GM12891 (cell line): ENCODE measurements around the gene ZBTB16.

ENCODE experiments used
- DNase-seq: peaks from one replicate; pipeline ENCODE4 v3.0.0; 2011; ENCODE audit warnings: low spot score; ENCODE audit not compliant: insufficient read length
- FAIRE-seq: peaks from 2 replicates; lab custom pipeline; 2011; peaks lifted over from hg19 to GRCh38; lab: Jason Lieb, UNC
- PAX5 ChIP-seq: IDR thresholded peaks from 2 replicates; pipeline ENCODE4 v1.6.1; 2011; ENCODE audit warnings: low read length, moderate library complexity, mild to moderate bottlenecking; ENCODE audit not compliant: insufficient read depth, severe bottlenecking
- POLR2A ChIP-seq: IDR thresholded peaks from 2 replicates; pipeline ENCODE4 v1.6.1; 2011; ENCODE audit warnings: low read depth, low read length, control low read depth
- POLR2AphosphoS5 ChIP-seq: IDR thresholded peaks from 2 replicates; pipeline ENCODE4 v1.6.1; 2011; ENCODE audit warnings: low read depth, low read length, control low read depth
- POU2F2 ChIP-seq: IDR thresholded peaks from 2 replicates; pipeline ENCODE4 v1.6.1; 2011; ENCODE audit warnings: low read depth, mild to moderate bottlenecking, control low read depth, low read length, moderate library complexity
- SPI1 ChIP-seq: IDR thresholded peaks from 2 replicates; pipeline ENCODE4 v1.6.1; 2011; ENCODE audit warnings: low read depth, low read length, control low read depth
- TAF1 ChIP-seq: IDR thresholded peaks from 2 replicates; pipeline ENCODE4 v1.6.1; 2011; ENCODE audit warnings: low read depth, low read length, control low read depth

The ZBTB16 gene

DNA sequence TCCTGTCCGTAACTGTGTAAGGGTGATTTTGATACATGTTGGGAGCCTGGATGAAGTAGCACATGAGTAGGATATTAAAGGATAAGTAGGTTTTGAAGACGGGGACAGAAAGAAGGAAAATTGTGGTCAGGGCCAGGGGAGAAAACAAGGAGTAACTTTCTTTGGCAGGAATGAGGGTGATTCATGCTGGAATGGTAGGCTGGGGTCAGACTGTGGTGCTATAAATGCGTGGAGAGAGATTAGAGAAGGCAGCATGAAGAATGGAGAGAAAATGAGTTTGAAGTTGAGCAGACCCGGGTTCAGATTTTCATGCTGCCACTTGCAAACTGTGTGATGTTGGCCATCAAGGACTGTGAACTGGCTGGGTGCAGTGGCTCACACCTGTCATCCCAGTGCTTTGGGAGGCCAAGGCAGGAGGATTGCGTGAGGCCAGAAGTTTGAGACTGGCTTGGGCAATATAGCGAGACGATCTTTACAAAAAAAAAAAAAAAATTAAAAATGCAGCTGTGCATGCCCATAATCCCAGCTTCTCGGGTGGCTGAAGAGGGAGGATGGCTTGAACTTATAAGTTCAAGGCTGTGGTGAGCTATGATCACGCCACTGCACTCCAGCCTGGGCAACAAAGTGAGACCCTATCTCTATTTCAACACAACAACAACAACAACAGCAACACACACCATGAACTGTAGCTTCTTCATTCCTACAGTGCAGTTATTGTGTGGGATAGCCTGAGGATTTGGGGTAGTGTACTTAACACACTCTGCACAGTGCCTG lies 22.3 kb downstream of the ZBTB16 start:
- TF ChIP-seq POLR2AphosphoS5 (no peak), POLR2A (no peak), POU2F2 (no peak), TAF1 (no peak)
- FAIRE-seq (no peak), DNase-seq (no peak)

DNA sequence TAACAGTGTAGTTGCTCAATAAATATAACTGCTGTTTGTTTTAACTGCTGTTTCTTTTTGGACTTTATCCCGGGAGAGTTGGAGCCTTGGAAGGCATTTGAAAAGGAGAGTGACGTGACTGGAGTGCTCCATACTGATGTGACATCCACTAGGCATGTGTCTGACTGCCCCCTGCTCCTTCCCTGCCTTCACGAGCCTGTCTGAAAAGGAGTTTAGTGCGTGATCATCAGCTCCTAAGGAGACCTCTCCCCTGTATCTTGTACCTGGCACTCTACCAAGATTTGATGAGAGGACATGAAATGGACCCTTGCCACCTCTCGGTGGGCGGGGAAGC lies 22.9 kb downstream of the ZBTB16 start:
- FAIRE-seq (no peak), DNase-seq (no peak)
- no peak for TF ChIP-seq PAX5
- TF ChIP-seq POU2F2 = no peak
- no peak for TF ChIP-seq POLR2A
- TF ChIP-seq TAF1 = no peak
- TF ChIP-seq POLR2AphosphoS5 = no peak
- no peak for TF ChIP-seq SPI1

DNA sequence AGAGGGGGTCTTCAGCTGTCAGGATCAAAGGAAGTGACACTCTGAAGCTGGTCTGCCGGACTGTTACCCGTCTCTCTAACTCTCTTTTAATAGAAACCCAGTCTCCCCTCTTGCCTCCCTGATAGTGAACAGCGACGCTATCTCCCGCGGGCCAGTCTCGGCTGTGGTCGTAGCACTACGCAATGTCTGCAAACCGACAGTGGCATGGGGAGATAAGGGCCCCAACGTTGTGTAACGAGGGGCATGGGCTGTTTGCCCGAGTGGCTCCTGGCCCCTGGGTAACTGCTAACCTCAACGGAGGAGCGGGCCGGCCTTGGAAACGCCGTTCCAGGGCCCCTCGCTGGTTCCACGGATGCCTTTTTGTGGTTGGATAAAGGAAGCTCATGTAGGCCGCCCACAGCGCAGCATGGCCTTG lies 23.3 kb downstream of the ZBTB16 start:
- DNase-seq = no peak
- TF ChIP-seq POU2F2 = no peak
- TF ChIP-seq POLR2A = no peak
- no peak for TF ChIP-seq SPI1
- no peak for TF ChIP-seq POLR2AphosphoS5
- no peak for TF ChIP-seq TAF1
- TF ChIP-seq PAX5 = no peak
- no peak for FAIRE-seq

DNA sequence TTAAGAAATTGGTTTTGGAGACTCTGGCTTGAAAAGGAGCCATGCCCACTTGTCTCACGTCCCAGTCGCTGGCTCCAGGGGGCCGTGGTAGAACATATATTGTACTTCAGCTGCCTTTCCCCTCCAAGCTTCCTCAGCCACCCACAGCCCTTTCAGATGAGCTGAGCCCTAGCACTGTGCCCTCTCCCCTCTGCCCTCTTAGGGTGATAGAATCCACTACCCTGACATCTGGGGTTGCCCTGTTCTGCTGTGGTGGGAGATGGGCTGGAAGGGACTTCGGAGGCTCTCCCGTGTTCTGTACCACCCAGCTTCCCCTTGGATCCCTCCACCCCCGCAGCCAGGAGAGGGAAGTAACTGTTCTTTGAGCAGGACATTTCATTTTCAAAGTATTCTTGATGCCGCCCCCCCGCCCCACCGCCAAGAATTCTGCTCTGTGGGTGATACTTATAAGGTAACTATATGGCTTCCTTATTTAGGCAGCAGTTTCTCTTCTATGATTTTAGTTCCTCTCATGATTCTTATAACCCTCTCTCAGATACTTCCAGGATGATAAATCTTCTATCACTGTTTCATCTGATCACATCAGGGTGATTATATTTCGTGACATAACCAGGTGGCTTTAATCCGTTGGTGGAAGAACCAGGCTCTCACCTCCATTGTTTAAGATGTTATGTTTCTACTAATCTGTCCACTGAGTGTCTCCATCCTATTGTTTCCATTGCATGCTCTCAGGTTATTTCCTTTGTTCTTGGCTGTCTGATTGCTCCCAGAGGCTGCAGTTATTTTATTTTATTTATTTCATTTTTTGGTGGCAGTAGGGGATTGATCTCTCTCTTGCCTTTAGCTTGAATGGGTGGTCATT lies 24.1 kb downstream of the ZBTB16 start:
- FAIRE-seq (no peak), DNase-seq (no peak)
- TF ChIP-seq PAX5 (no peak), TAF1 (no peak), SPI1 (no peak), POLR2AphosphoS5 (no peak), POU2F2 (no peak), POLR2A (no peak)

DNA sequence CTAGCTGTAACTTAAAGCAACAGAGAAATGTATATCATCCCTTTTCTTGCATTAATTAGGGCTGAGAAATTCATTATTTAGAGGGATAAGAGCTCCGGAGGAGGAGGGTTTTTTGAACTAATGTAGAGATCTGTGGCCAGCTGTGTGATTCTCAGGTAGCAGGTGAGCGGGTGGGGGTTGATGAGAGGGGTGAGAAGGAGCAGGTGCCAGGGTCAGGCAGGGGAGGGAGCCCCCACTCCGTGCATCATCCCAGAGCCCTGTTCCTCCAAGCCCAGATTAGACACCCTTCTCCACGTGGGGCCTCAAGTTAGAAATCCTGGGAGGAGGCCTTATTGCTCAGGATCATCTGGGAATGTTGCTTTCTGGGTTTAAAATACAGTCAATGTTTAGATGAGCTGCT lies 24.9 kb downstream of the ZBTB16 start:
- DNase-seq (no peak), FAIRE-seq (no peak)
- TF ChIP-seq POU2F2 = no peak
- TF ChIP-seq POLR2A = no peak
- TF ChIP-seq TAF1 = no peak
- no peak for TF ChIP-seq SPI1
- no peak for TF ChIP-seq PAX5
- no peak for TF ChIP-seq POLR2AphosphoS5

DNA sequence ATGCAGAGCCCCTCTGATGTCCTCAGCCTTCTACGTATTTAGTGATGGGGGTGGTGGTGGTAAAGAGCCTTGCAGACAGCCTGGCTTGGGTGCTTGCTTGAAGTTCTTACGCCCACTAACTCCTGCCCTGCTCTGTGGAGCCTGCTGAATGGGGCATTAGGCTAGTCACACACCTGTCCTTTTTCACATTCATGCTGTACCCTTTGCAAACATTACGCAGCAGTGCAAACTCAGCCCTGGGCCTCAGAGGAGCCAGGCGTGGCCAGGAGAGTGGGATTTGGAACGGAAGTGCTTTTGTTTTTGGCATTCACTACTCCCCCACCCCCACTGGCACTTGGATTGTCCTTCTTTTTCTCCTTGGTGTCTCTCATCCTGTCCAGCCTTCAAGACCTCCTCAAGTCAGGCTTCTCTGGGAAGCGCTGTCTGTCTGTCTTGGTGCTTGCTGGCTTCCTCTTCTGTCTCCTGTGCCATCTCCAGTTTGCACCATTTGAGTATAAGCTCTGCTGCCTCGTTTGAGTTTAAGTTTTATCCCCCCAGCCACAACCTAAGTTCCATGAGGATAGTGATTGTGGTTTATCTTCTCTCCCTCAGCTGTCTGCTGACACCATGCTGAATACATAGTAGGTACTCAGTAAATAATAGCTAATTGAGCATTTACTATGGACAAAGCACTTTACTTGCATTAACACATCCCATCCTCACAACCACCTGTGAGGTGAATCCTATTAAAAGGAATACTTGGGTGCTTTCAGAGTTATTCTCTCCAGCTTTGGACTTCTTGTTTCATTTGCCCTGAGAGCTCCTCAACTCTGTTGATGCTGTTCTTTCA lies 26.7 kb downstream of the ZBTB16 start:
- no peak for FAIRE-seq
- no peak for DNase-seq
- TF ChIP-seq POLR2A (no peak), SPI1 (no peak)

DNA sequence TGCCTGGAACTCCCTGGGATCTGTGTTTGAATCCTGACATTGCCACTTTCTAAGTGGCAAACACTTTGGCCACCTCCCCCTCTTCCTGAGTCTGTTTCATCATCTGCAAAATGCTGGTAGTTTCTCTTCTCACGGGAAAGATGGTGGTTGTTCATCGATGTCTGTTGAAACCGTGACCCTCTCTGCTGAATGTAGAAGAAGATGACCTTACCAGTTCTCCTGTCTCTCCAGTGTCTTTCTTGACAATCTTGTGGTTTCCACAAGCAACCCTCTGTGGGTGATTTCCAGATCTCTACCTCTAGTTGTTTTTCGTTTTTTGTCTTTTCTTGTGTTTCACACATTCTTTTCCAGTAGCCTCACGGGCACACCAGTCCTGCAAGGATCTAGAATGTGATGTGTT lies 27.5 kb downstream of the ZBTB16 start:
- TF ChIP-seq POU2F2 (no peak), PAX5 (no peak), POLR2A (no peak), TAF1 (no peak), POLR2AphosphoS5 (no peak), SPI1 (no peak)
- FAIRE-seq (no peak), DNase-seq (no peak)

DNA sequence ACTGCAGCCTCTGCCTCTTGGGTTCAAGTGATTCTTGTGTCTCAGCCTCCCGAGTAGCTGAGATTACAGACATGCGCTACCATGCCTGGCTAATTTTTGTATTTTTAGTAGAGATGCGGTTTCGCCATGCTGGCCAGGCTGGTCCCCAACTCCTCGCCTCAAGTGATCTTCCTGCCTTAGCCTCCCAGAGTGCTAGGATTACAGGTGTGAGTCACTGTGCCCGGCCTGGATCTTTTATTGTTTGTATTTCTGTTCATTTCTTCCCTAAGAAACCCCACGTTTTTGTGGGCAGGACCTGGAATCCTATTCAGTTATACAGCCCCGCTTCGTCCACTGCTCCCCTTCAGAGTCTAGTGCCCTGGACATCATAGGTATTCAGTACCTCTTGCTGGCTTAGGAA lies 28.7 kb downstream of the ZBTB16 start:
- FAIRE-seq (no peak), DNase-seq (no peak)
- TF ChIP-seq PAX5 (no peak), SPI1 (no peak)

DNA sequence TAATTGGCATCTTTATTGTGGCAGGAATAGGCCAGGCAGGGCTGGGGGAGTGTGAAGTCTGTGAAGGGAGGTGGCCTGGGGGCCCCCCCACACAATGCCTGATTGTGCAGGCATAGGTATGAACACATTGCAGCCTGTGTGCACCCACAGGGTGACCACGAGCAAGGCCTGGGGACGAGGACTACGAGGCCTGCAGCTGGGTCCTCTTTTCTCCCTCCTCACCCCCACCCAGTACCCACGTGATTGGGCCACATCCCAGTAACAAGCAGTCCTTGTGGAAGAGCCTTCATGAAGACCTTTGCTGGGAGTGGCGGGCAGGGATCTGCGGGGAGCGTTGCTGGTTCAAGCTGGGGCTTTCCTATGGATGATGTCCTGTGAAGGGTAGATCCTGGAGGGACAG lies 29.3 kb downstream of the ZBTB16 start:
- TF ChIP-seq TAF1 (no peak), SPI1 (no peak), PAX5 (no peak), POLR2A (no peak), POLR2AphosphoS5 (no peak), POU2F2 (no peak)
- FAIRE-seq (no peak), DNase-seq (no peak)

DNA sequence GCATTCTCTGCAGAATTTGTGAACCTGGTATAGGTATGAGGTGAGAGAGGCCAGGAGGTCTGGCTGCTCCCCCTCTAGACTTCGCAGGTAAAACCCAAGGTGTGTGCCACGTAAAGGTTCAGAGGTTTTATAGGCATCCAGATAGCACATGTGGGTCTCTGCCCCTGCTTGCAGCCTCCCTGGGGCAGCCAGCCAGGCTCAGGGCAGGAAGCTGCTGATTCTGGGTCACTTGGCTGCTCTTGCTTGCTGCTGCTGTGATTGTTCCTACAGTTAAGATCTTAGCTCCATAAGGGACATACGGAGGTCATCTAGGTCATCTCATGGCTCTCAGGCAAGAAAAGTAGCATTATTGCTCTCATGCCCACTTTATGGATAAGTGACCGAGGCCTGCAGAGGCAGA lies 30.2 kb downstream of the ZBTB16 start:
- FAIRE-seq (no peak), DNase-seq (no peak)
- no peak for TF ChIP-seq POLR2AphosphoS5
- no peak for TF ChIP-seq SPI1
- TF ChIP-seq TAF1 = no peak
- no peak for TF ChIP-seq PAX5
- no peak for TF ChIP-seq POU2F2
- no peak for TF ChIP-seq POLR2A
